ENCODE results near the gene C11orf86.

The C11orf86 gene

GRCh38 chr11:66969584-66970225 is 5.4 kb upstream of the C11orf86 start:
- DNase-seq (ENCODE audit: insufficient read length), result no peak
- no peak for FAIRE-seq
- TF ChIP-seq TAF1 (IDR thresholded peaks at IDR 0.05; ENCODE audit: borderline replicate concordance, low read depth, low read length), result no peak
- TF ChIP-seq POLR2AphosphoS5 (IDR thresholded peaks at IDR 0.05; ENCODE audit: low read depth, low read length), result no peak
- no peak for TF ChIP-seq POLR2A (IDR thresholded peaks at IDR 0.05; ENCODE audit: low read depth, low read length)

GRCh38 chr11:66970371-66970806 is 4.7 kb upstream of the C11orf86 start:
- no peak for TF ChIP-seq POLR2AphosphoS5 (IDR thresholded peaks at IDR 0.05; ENCODE audit: low read depth, low read length)
- no peak for TF ChIP-seq TAF1 (IDR thresholded peaks at IDR 0.05; ENCODE audit: borderline replicate concordance, low read depth, low read length)
- TF ChIP-seq POLR2A (IDR thresholded peaks at IDR 0.05; ENCODE audit: low read depth, low read length), result no peak
- FAIRE-seq, result no peak
- DNase-seq (ENCODE audit: insufficient read length), result no peak

- FAIRE-seq (no peak), DNase-seq (ENCODE audit: insufficient read length) (no peak)
- no peak for TF ChIP-seq POLR2AphosphoS5 (IDR thresholded peaks at IDR 0.05; ENCODE audit: low read depth, low read length)
- no peak for TF ChIP-seq TAF1 (IDR thresholded peaks at IDR 0.05; ENCODE audit: borderline replicate concordance, low read depth, low read length)
- no peak for TF ChIP-seq POLR2A (IDR thresholded peaks at IDR 0.05; ENCODE audit: low read depth, low read length)
Observed at GRCh38 chr11:66970807-66971442, 4.2 kb upstream of the C11orf86 start.

- no peak for DNase-seq (ENCODE audit: insufficient read length)
- no peak for FAIRE-seq
- TF ChIP-seq POLR2A (IDR thresholded peaks at IDR 0.05; ENCODE audit: low read depth, low read length) (no peak), TAF1 (IDR thresholded peaks at IDR 0.05; ENCODE audit: borderline replicate concordance, low read depth, low read length) (no peak), POLR2AphosphoS5 (IDR thresholded peaks at IDR 0.05; ENCODE audit: low read depth, low read length) (no peak)
Observed at GRCh38 chr11:66971488-66971887, 3.6 kb upstream of the C11orf86 start.

- FAIRE-seq (no peak), DNase-seq (ENCODE audit: insufficient read length) (no peak)
- TF ChIP-seq POLR2AphosphoS5 (IDR thresholded peaks at IDR 0.05; ENCODE audit: low read depth, low read length) (no peak), TAF1 (IDR thresholded peaks at IDR 0.05; ENCODE audit: borderline replicate concordance, low read depth, low read length) (no peak), POLR2A (IDR thresholded peaks at IDR 0.05; ENCODE audit: low read depth, low read length) (no peak)
Observed at GRCh38 chr11:66973956-66974580, 1.0 kb upstream of the C11orf86 start.

- no peak for FAIRE-seq
- no peak for DNase-seq (ENCODE audit: insufficient read length)
- TF ChIP-seq POLR2AphosphoS5 (IDR thresholded peaks at IDR 0.05; ENCODE audit: low read depth, low read length), result no peak
- TF ChIP-seq TAF1 (IDR thresholded peaks at IDR 0.05; ENCODE audit: borderline replicate concordance, low read depth, low read length), result no peak
- TF ChIP-seq POLR2A (IDR thresholded peaks at IDR 0.05; ENCODE audit: low read depth, low read length), result no peak
Observed at GRCh38 chr11:66975405-66976027, 412 bp downstream of the C11orf86 start.

- DNase-seq (ENCODE audit: insufficient read length) (no peak), FAIRE-seq (no peak)
- TF ChIP-seq POLR2AphosphoS5 (IDR thresholded peaks at IDR 0.05; ENCODE audit: low read depth, low read length), result no peak
- no peak for TF ChIP-seq POLR2A (IDR thresholded peaks at IDR 0.05; ENCODE audit: low read depth, low read length)
- TF ChIP-seq TAF1 (IDR thresholded peaks at IDR 0.05; ENCODE audit: borderline replicate concordance, low read depth, low read length), result no peak
Observed at GRCh38 chr11:66976028-66976467, 944 bp downstream of the C11orf86 start.

- DNase-seq (ENCODE audit: insufficient read length) (no peak), FAIRE-seq (no peak)
- TF ChIP-seq TAF1 (IDR thresholded peaks at IDR 0.05; ENCODE audit: borderline replicate concordance, low read depth, low read length), result no peak
- no peak for TF ChIP-seq POLR2AphosphoS5 (IDR thresholded peaks at IDR 0.05; ENCODE audit: low read depth, low read length)
- TF ChIP-seq POLR2A (IDR thresholded peaks at IDR 0.05; ENCODE audit: low read depth, low read length), result no peak
Observed at GRCh38 chr11:66976925-66977324, 1.8 kb downstream of the C11orf86 start.

- FAIRE-seq (no peak), DNase-seq (ENCODE audit: insufficient read length) (no peak)
- TF ChIP-seq TAF1 (IDR thresholded peaks at IDR 0.05; ENCODE audit: borderline replicate concordance, low read depth, low read length) (no peak), POLR2AphosphoS5 (IDR thresholded peaks at IDR 0.05; ENCODE audit: low read depth, low read length) (no peak), POLR2A (IDR thresholded peaks at IDR 0.05; ENCODE audit: low read depth, low read length) (no peak)
Observed at GRCh38 chr11:66978229-66978628, 3.1 kb downstream of the C11orf86 start.

GRCh38 chr11:66978717-66979116 is 3.6 kb downstream of the C11orf86 start:
- DNase-seq (ENCODE audit: insufficient read length) (no peak), FAIRE-seq (no peak)
- no peak for TF ChIP-seq TAF1 (IDR thresholded peaks at IDR 0.05; ENCODE audit: borderline replicate concordance, low read depth, low read length)
- TF ChIP-seq POLR2AphosphoS5 (IDR thresholded peaks at IDR 0.05; ENCODE audit: low read depth, low read length), result no peak

- DNase-seq (ENCODE audit: insufficient read length) (no peak), FAIRE-seq (no peak)
- TF ChIP-seq TAF1 (IDR thresholded peaks at IDR 0.05; ENCODE audit: borderline replicate concordance, low read depth, low read length), result no peak
- no peak for TF ChIP-seq POLR2AphosphoS5 (IDR thresholded peaks at IDR 0.05; ENCODE audit: low read depth, low read length)
- TF ChIP-seq POLR2A (IDR thresholded peaks at IDR 0.05; ENCODE audit: low read depth, low read length), result no peak
Observed at GRCh38 chr11:66979336-66979980, 4.4 kb downstream of the C11orf86 start.
